ENCODE measurements around the gene SNAP47.

GRCh38 chr1:227797625-227798024 is 62.4 kb downstream of the SNAP47 start:
- no peak for TF ChIP-seq EZH2 (IDR thresholded peaks at IDR 0.05; ENCODE audit: insufficient read depth, poor library complexity, severe bottlenecking)
- TF ChIP-seq EZH2phosphoT487 (IDR thresholded peaks at IDR 0.05; ENCODE audit: insufficient read depth, low read depth), result no peak

Measured in GM23248 (cell line).